Panc1 (cell line): ENCODE data around the gene AMDHD1. TPM values are rescaled to one million over a fixed set of nuclear protein-coding genes. Genes with fewer than 3 reads are reported as not detected.
A peak's percentile ranks its signal among the peaks of the same experiment; 100 is the strongest.

Experiments used
- ATAC-seq: fragments of 200-7000 bp; cut with Tn5 transposase; 2 replicates; pipeline ENCODE4 v1.9.1; 2020; ENCODE audit warnings: mild to moderate bottlenecking, moderate library complexity
- BruUV-seq: library from RNA; stranded (reverse); fragments of 400-500 nt; replicated peaks from 2 replicates; lab custom pipeline; 2021; lab: Mats Ljungman, UMichigan
- CTCF ChIA-PET: fragments of 300-600 bp; sonication (Branson Sonifier 250); formaldehyde crosslinking; loops from one replicate; lab custom pipeline; 2022; ENCODE audit warnings: antibody characterized with exemption; lab: Charles Lee
- POLR2A ChIA-PET: fragments of 300-600 bp; sonication (Branson Sonifier 250); formaldehyde crosslinking; loops from one replicate; lab custom pipeline; 2022; ENCODE audit warnings: antibody characterized with exemption; lab: Charles Lee
- DNase-seq: peaks from one replicate; pipeline ENCODE4 v3.0.0-alpha.2; 2010; ENCODE audit warnings: low read depth, low spot score
- H3K27ac ChIP-seq: 2 replicates; pipeline ENCODE4 v1.5.1; 2011; ENCODE audit warnings: mild to moderate bottlenecking, low read length, inconsistent platforms
- H3K27me3 ChIP-seq: fragments of 200-500 bp; sonication (Bioruptor generic); 2 replicates; pipeline ENCODE4 v1.6.0; 2014; ENCODE audit warnings: low read length, inconsistent platforms; ENCODE audit not compliant: control insufficient read depth, insufficient read depth
- H3K36me3 ChIP-seq: fragments of 200-500 bp; sonication (Bioruptor generic); 2 replicates; pipeline ENCODE4 v1.5.1; 2014; ENCODE audit warnings: inconsistent platforms, mild to moderate bottlenecking, low read length, moderate library complexity; ENCODE audit not compliant: control insufficient read depth, insufficient read depth
- H3K4me1 ChIP-seq: 2 replicates; pipeline ENCODE4 v1.5.1; 2011; ENCODE audit warnings: inconsistent platforms, mild to moderate bottlenecking, low read length, moderate library complexity; ENCODE audit not compliant: control insufficient read depth, insufficient read depth
- H3K4me3 ChIP-seq, 2 experiments: 2 replicates each; pipeline ENCODE4 v1.5.1; 2011 to 2012; ENCODE audit warnings: low read depth in 2 of 2, low read length in 2 of 2, mild to moderate bottlenecking in 2 of 2, inconsistent platforms in 1 of 2, moderate library complexity in 1 of 2
- H3K9me3 ChIP-seq: fragments of 200-500 bp; sonication (Bioruptor generic); 2 replicates; pipeline ENCODE4 v1.5.1; 2014; ENCODE audit warnings: low read depth, mild to moderate bottlenecking, inconsistent platforms, low read length, moderate library complexity; ENCODE audit not compliant: control insufficient read depth, insufficient read depth
- POLR2AphosphoS5 ChIP-seq: IDR thresholded peaks from 2 replicates; pipeline ENCODE4 v1.6.1; 2012; ENCODE audit warnings: mild to moderate bottlenecking, low read depth, low read length, moderate library complexity
- SIN3A ChIP-seq: IDR thresholded peaks from 2 replicates; pipeline ENCODE4 v1.6.1; 2012; ENCODE audit warnings: low read depth, mild to moderate bottlenecking, low read length, moderate library complexity, borderline replicate concordance; ENCODE audit not compliant: insufficient read depth
- TCF7L2 ChIP-seq: IDR thresholded peaks from 2 replicates; pipeline ENCODE4 v1.6.1; 2011; ENCODE audit warnings: mild to moderate bottlenecking, low read depth, low read length, inconsistent platforms
- in situ Hi-C: cut with HindIII; loops from 2 replicates; pipeline ENCODE4 v1.10.0; 2016; ENCODE audit warnings: low sequenced_read_pairs, low pct_unique_long_range_greater_than_20kb
- intact Hi-C: fragments of 100-400 bp; cut with micrococcal nuclease; formaldehyde crosslinking; loops from one replicate; pipeline ENCODE4 v1.10.0; 2022; ENCODE audit not compliant: unreplicated experiment
- total RNA-seq: library from RNA; stranded (reverse); gene quantifications from one replicate; pipeline ENCODE4 v1.2.1, GENCODE V29; 2021; ENCODE audit not compliant: unreplicated experiment
- TF ChIP-seq, protein P1 (sequence below): fragments of 450-650 bp; IDR thresholded peaks from 2 replicates; pipeline ENCODE4 v1.5.1; 2017; ENCODE audit warnings: mild to moderate bottlenecking
- TF ChIP-seq, protein P2 (sequence below), 2 experiments: IDR thresholded peaks; 2 replicates each; pipeline ENCODE4 v1.6.1; 2011 to 2012; ENCODE audit warnings: low read depth in 2 of 2, control low read depth in 1 of 2, low read length in 1 of 2, mild to moderate bottlenecking in 1 of 2, moderate library complexity in 1 of 2; ENCODE audit not compliant: insufficient read depth in 1 of 2

AMDHD1 gene
- total RNA-seq, 1 experiment from 2014 or later, result 0.54 TPM

DNA sequence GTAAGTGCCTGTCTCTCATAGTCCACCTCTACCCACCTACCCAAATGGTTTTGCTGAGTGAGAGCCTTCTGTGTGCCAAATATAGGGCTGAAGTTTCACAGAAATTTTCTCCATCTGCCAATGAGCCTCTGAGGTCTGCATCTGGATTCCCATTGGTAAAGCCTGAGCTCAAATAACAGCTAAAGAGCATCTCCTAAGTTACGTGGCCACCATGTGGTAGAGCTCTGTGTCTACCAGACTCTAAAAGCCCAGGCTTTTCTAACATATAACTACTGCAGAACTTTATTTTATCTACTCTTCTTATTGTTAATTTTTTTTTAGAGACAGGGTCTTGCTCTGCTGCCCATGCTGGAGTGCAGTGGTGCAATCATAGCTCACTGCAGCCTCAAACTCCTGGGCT lies 16.0 kb downstream of the AMDHD1 start:
- H3K27me3 ChIP-seq, result peaks cover 2% of the 10 kb centered on the region; the same call in 1 of the 2 replicates
- H3K4me1 ChIP-seq, result no peaks in the 10 kb centered on the region
- TF ChIP-seq TCF7L2 (no peak), POLR2AphosphoS5 (no peak)
- TF ChIP-seq, protein P1, sequence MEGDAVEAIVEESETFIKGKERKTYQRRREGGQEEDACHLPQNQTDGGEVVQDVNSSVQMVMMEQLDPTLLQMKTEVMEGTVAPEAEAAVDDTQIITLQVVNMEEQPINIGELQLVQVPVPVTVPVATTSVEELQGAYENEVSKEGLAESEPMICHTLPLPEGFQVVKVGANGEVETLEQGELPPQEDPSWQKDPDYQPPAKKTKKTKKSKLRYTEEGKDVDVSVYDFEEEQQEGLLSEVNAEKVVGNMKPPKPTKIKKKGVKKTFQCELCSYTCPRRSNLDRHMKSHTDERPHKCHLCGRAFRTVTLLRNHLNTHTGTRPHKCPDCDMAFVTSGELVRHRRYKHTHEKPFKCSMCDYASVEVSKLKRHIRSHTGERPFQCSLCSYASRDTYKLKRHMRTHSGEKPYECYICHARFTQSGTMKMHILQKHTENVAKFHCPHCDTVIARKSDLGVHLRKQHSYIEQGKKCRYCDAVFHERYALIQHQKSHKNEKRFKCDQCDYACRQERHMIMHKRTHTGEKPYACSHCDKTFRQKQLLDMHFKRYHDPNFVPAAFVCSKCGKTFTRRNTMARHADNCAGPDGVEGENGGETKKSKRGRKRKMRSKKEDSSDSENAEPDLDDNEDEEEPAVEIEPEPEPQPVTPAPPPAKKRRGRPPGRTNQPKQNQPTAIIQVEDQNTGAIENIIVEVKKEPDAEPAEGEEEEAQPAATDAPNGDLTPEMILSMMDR, result peak; percentile 49
- TF ChIP-seq, protein P2, sequence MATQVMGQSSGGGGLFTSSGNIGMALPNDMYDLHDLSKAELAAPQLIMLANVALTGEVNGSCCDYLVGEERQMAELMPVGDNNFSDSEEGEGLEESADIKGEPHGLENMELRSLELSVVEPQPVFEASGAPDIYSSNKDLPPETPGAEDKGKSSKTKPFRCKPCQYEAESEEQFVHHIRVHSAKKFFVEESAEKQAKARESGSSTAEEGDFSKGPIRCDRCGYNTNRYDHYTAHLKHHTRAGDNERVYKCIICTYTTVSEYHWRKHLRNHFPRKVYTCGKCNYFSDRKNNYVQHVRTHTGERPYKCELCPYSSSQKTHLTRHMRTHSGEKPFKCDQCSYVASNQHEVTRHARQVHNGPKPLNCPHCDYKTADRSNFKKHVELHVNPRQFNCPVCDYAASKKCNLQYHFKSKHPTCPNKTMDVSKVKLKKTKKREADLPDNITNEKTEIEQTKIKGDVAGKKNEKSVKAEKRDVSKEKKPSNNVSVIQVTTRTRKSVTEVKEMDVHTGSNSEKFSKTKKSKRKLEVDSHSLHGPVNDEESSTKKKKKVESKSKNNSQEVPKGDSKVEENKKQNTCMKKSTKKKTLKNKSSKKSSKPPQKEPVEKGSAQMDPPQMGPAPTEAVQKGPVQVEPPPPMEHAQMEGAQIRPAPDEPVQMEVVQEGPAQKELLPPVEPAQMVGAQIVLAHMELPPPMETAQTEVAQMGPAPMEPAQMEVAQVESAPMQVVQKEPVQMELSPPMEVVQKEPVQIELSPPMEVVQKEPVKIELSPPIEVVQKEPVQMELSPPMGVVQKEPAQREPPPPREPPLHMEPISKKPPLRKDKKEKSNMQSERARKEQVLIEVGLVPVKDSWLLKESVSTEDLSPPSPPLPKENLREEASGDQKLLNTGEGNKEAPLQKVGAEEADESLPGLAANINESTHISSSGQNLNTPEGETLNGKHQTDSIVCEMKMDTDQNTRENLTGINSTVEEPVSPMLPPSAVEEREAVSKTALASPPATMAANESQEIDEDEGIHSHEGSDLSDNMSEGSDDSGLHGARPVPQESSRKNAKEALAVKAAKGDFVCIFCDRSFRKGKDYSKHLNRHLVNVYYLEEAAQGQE (IDR thresholded peaks at IDR 0.05; ENCODE audit: insufficient read depth in 1 of 2, low read depth in 2 of 2, low read length in 1 of 2), result no peak
- in situ Hi-C loops, result no loop called here
- no peak overlapping the region for H3K27ac ChIP-seq
- H3K9me3 ChIP-seq, result no peaks in the 10 kb centered on the region
- no TSS peak for BruUV-seq
- no peaks in the 10 kb centered on the region for H3K36me3 ChIP-seq
- POLR2A ChIA-PET, result no interaction called here
- CTCF ChIA-PET, result interaction anchor here (0.6 to 0.7 kb wide), 2 partner anchors 41 to 44 kb away, joined by 3 to 5 read pairs; no protein-coding TSS in a partner anchor
- no peak overlapping the region for H3K4me3 ChIP-seq
- DNase-seq (no peak), ATAC-seq (peak; percentile 81; the same call in 1 of the 2 replicates)
- intact Hi-C loops, result no loop called here

DNA sequence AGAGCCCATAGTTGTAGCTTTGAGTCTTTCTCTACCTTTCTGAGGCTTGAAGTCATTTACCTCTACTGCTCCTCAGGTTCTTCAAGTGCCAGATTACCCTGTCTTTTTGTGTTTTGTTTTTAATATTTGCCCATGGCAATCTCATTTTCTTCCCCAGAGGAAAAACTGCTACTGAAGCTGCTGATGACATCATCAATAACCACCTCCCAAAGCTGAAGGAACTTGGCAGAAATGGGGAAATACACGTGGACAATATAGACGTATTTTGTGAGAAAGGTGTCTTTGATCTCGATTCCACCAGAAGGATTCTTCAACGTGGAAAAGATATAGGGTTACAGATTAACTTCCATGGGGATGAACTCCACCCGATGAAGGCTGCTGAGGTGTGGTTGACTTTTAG lies 17.1 kb downstream of the AMDHD1 start:
- Histone ChIP-seq H3K27ac (no peak overlapping the region), H3K4me1 (no peaks in the 10 kb centered on the region), H3K4me3 (no peak overlapping the region), H3K27me3 (peaks cover 2% of the 10 kb centered on the region; the same call in 1 of the 2 replicates), H3K9me3 (no peaks in the 10 kb centered on the region), H3K36me3 (no peaks in the 10 kb centered on the region)
- ChIA-PET CTCF (no interaction called here), POLR2A (no interaction called here)
- BruUV-seq, result no TSS peak
- TF ChIP-seq, protein P2 (IDR thresholded peaks at IDR 0.05; ENCODE audit: insufficient read depth in 1 of 2, low read depth in 2 of 2, low read length in 1 of 2), result no peak
- TF ChIP-seq TCF7L2 (no peak), SIN3A (no peak), POLR2AphosphoS5 (no peak)
- TF ChIP-seq, protein P1, result no peak
- intact Hi-C loops, result no loop called here
- in situ Hi-C loops, result no loop called here
- no peak for DNase-seq
- no peak for ATAC-seq
